Measurements from ENCODE around the gene HS3ST6.

The HS3ST6 gene

DNA sequence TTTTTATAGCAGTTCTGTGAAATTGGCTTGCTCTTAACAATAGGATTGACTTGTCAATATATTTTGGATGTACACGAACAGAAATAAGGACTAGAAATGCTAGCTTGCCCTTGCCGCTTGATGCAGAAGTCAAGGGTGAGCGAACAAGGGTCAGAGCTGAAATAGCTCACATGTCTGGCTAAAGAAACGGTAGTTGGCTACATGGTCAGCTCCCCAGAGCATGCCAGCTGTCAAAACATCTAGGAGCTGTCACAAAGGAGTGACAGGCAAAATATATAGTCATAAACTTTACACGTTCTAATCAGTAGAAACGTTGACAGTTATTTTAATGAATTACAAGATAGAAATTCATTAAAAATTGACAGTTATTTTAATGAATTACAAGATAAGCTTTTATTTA, 43.4 kb downstream of the HS3ST6 start:
- H3K4me3 ChIP-seq (replicated peaks in 1 of 2; ENCODE audit: low read depth in 2 of 2, low read length in 2 of 2) = no peak overlapping the region
- TF ChIP-seq, protein P1, sequence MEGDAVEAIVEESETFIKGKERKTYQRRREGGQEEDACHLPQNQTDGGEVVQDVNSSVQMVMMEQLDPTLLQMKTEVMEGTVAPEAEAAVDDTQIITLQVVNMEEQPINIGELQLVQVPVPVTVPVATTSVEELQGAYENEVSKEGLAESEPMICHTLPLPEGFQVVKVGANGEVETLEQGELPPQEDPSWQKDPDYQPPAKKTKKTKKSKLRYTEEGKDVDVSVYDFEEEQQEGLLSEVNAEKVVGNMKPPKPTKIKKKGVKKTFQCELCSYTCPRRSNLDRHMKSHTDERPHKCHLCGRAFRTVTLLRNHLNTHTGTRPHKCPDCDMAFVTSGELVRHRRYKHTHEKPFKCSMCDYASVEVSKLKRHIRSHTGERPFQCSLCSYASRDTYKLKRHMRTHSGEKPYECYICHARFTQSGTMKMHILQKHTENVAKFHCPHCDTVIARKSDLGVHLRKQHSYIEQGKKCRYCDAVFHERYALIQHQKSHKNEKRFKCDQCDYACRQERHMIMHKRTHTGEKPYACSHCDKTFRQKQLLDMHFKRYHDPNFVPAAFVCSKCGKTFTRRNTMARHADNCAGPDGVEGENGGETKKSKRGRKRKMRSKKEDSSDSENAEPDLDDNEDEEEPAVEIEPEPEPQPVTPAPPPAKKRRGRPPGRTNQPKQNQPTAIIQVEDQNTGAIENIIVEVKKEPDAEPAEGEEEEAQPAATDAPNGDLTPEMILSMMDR (IDR thresholded peaks at IDR 0.05; ENCODE audit: low read depth, low read length) = no peak
- no peak for DNase-seq (ENCODE audit: low read depth in 2 of 2)

DNA sequence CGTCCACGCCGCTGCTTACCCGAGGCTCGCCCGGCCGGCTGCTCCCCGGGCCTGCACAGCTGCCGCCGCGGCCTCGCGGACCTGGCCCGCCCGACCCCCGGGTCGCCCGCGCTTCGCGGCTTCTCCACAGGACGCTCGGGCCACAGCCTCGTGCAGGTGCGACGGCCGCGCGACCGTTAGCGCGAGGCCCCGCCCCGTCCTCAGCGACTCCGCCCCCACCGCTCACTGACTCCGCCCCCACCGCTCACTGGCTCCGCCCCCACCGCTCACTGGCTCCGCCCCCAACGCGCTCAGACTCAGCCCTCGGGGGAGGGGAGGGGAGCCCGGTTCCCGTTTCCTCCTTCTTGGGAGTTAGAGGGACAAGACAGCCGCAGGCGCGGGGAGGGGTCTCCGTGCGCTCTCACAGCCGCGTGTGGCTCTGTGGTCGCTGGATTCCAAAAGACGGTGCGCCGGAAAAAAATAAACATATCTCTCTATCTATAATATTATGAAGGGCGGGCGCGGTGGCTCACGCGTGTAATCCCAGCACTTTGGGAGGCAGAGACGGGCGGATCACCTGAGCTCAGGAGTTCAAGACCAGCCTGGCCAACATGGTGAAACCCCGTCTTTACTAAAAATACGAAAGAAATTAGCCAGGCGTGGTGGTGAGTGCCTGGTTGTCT, 46.1 kb downstream of the HS3ST6 start, which contains the start of gene MEIOB:
MEIOB (minus strand) TSS at position 191 of the 662 bp plus-strand sequence. CDS start 3,989 bp downstream, outside the sequence.
- TF ChIP-seq, protein P1 (IDR thresholded peaks at IDR 0.05; ENCODE audit: low read depth, low read length) = no peak
- H3K4me3 ChIP-seq (replicated peaks in 1 of 2; ENCODE audit: low read depth in 2 of 2, low read length in 2 of 2) = peak within 1 kb of the TSS in 1 of 2 donors; percentile 14
- DNase-seq (ENCODE audit: low read depth in 2 of 2) = peak; percentile 15 to 21

DNA sequence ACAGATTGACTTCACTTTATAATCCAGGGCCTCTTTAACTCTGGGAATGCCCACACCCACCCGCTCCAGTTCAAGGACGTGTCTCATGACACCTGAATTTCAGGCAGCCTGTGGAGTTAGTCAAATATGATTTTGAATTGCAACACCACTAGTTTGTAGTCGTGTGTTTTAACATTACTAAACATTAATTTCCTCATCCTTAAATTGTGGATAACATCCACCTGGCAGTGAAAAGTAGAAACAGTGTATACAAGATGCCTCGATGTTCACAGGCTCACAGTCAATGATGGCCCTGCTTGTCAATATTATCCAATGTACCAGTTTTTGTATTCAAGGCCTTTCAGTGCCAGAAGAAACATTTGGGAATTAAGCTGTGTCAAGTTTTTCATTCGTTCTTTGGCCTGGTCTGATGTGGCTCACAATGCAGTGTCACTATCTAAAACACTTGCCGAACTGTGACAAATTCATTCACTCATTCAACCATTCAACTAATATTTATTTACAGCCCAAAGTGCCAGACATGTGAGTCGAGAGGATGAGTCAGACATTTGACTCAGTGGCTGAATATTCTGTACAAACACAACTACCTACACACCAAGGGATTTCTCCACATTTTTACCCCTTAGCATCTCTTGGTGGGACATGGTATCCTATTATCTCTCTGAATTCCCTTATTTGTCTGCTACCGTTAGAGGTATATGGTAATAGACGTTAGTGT, 47.7 kb downstream of the HS3ST6 start:
- DNase-seq (ENCODE audit: low read depth in 2 of 2) = peak; percentile 19 to 86
- H3K4me3 ChIP-seq (replicated peaks in 1 of 2; ENCODE audit: low read depth in 2 of 2, low read length in 2 of 2) = no peak overlapping the region
- TF ChIP-seq, protein P1 (IDR thresholded peaks at IDR 0.05; ENCODE audit: low read depth, low read length) = no peak

DNA sequence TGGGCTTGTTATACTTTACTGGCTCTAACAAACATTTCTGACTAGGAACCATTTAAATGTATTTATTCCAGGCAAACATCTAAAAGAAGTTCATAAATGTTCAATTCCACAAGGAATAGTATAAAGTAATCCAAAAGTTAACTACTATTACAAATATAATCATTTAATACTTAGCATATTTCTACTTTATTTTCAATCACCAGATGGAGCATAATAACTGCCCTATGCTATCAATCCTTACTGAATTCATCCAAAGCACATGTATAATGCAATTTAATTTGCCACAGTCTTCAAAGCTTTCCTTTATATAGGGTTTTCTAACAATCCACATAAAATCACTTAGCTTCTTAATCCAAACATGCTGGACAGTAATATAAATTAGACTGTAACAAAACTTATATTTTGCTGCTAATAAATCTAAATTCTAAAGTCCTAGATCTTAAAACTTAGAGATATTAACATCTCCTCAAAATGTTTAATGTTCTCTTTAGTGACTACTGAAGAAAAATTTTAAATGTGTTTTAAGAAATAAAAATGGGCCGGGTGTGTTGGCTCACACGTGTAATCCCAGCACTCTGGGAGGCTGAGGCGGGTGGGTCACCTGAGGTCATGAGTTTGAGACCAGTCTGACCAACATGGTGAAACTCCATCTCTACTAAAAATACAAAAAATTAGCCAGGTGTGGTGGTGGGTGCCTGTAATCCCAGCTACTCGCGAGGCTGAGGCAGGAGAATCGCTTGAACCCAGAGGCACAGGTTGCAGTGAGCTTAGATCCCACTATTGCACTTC, 52.1 kb downstream of the HS3ST6 start:
- no peak for DNase-seq (ENCODE audit: low read depth in 2 of 2)
- no peak overlapping the region for H3K4me3 ChIP-seq (replicated peaks in 1 of 2; ENCODE audit: low read depth in 2 of 2, low read length in 2 of 2)
- TF ChIP-seq, protein P1 (IDR thresholded peaks at IDR 0.05; ENCODE audit: low read depth, low read length) = no peak

DNA sequence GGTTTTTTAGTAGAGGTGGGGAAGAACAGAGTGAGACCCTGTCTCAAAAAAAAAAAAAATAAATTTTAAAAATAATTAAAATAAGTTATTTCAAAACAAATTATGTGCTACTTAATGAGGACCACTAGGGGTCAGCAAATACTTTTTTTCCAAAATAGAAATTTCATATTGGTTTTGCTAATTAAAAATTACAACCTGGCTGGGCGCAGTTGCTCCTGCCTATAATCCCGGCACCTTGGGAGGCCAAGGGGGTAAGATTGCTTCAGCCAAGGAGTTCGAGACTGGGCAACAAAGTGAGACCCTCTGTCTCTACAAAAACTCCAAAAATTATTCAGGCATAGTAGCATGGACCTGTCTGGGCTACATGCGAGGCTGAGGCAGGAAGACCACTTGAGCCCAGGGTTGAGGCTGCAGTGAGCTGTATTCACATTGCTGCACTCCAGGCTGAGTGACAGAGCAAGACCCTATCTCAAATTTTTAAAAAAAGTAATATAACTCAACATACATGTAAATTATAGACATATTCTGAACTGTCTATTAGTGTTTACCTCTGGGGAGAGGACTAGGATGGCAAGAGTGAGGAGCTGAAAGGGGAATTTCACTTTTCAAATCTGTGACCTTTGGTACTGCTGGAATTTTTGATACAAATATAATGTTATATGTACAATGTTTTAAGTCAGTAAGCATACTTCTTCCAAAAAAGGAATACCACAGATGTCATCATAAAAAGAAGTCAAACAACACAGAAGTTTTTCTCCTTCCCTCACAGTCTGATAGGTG, 54.3 kb downstream of the HS3ST6 start:
- peak; percentile 66 to 68 for DNase-seq (ENCODE audit: low read depth in 2 of 2)
- TF ChIP-seq, protein P1 (IDR thresholded peaks at IDR 0.05; ENCODE audit: low read depth, low read length) = peak; percentile 45

DNA sequence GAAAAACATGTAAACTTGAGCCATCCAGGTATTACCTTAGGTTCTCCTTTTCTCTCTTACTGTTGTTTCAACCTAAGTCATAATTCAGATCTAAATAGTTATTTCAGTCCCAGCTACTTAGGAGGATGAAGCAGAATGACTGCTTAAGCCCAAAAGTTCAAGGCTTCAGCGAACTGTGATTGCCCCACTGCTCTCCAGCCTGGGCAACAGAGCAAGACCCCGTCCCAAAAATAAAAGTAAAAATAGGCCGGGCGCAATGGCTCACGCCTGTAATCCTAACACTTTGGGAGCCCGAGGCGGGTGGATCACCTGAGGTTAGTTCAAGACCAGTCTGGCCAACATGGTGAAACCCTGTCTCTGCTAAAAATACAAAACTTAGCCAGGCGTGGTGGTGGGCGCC, 55.8 kb downstream of the HS3ST6 start:
- H3K4me3 ChIP-seq (replicated peaks in 1 of 2; ENCODE audit: low read depth in 2 of 2, low read length in 2 of 2) = no peak overlapping the region
- TF ChIP-seq, protein P1 (IDR thresholded peaks at IDR 0.05; ENCODE audit: low read depth, low read length) = no peak
- DNase-seq (ENCODE audit: low read depth in 2 of 2) = no peak

More for the DNA sequence above, 54.3 kb downstream of the HS3ST6 start:
- no peak overlapping the region for H3K4me3 ChIP-seq (replicated peaks in 1 of 2; ENCODE audit: low read depth in 2 of 2, low read length in 2 of 2)
